ENCODE measurements around the gene IMMP2L. TPM values are rescaled to one million over a fixed set of nuclear protein-coding genes. Genes with fewer than 3 reads are reported as not detected.

The IMMP2L gene
- total and polyA plus RNA-seq, 2 of the 8 experiments (the other 6 are each of a cell fraction or from before 2014, with no cell fraction given): 2.3 to 10.1 TPM

DNA sequence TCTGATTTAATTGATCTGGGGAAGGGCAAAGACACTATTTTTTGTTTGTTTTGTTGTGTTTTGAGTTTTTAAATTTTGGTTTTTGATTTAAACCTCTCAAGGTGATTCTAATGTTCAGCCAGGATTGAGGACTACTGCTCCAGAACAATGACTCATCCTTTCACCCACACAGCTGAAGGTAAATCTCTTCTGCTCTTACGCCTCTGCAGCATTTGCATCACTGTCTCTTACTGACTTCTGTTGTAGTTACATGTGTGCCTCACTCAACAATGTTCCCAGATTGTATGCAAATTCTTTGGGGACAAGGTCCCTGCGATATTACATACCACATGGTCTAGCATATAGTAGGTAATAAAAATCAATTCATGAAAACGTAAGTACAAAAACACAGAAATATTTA is 938.9 kb downstream of the IMMP2L start:
- Histone ChIP-seq H3K4me3 (ENCODE audit: extremely low read depth in 1 of 4, insufficient read depth in 2 of 4, low read depth in 3 of 4, low read length in 4 of 4) (no peak overlapping the region), H2BK120ac (replicated peaks; ENCODE audit: low read depth, low read length) (no peak overlapping the region), H3K4me1 (replicated peaks in 1 of 4; ENCODE audit: control insufficient read depth in 3 of 4, insufficient read depth in 4 of 4, low read length in 3 of 4) (no peaks in the 10 kb centered on the region), H3K36me3 (ENCODE audit: control insufficient read depth in 2 of 4, insufficient read depth in 4 of 4, low read length in 3 of 4) (no peaks in the 10 kb centered on the region), H3K4me2 (ENCODE audit: insufficient read depth in 1 of 2, low read depth in 2 of 2, low read length in 2 of 2) (no peak overlapping the region), H2BK15ac (ENCODE audit: low read length) (no peak overlapping the region), H3K18ac (ENCODE audit: extremely low read depth, low read length) (no peak overlapping the region), H2BK5ac (ENCODE audit: low read depth, low read length) (no peak overlapping the region), H3K9me3 (ENCODE audit: insufficient read depth in 2 of 2, low read depth in 1 of 2, low read length in 1 of 2) (no peaks in the 10 kb centered on the region), H2BK20ac (ENCODE audit: low read length) (no peak overlapping the region), H2AFZ (ENCODE audit: low read length) (no peak overlapping the region), H2BK12ac (ENCODE audit: low read depth, low read length) (no peak overlapping the region), H3K4ac (replicated peaks; ENCODE audit: insufficient read length, low read depth, low read length) (no peak overlapping the region), H3K23ac (ENCODE audit: insufficient read length) (no peak overlapping the region), H3K27me3 (replicated peaks in 1 of 4; ENCODE audit: control insufficient read depth in 3 of 4, extremely low read depth in 1 of 4, insufficient read depth in 3 of 4, low read length in 3 of 4) (no peaks in the 10 kb centered on the region), H3K23me2 (ENCODE audit: low read depth, low read length) (no peaks in the 10 kb centered on the region), H2AK5ac (ENCODE audit: low read depth, low read length) (no peak overlapping the region), H4K5ac (ENCODE audit: insufficient read length, low read depth, low read length) (no peak overlapping the region), H4K8ac (ENCODE audit: extremely low read depth, insufficient read depth, low read length) (no peak overlapping the region), H4K91ac (replicated peaks; ENCODE audit: insufficient read length, low read length) (no peak overlapping the region), H3K14ac (ENCODE audit: insufficient read length) (no peak overlapping the region), H3K9ac (replicated peaks in 1 of 4; ENCODE audit: extremely low read depth in 1 of 4, low read depth in 3 of 4, low read length in 3 of 4) (no peak overlapping the region), H4K20me1 (replicated peaks in 1 of 2; ENCODE audit: control insufficient read depth in 1 of 2, insufficient read depth in 2 of 2, low read length in 2 of 2) (no peaks in the 10 kb centered on the region), H3K27ac (ENCODE audit: low read depth, low read length) (no peak overlapping the region), H3K56ac (replicated peaks; ENCODE audit: insufficient read length, low read depth, low read length) (no peak overlapping the region), H3K79me2 (ENCODE audit: control insufficient read depth in 1 of 2, insufficient read depth in 2 of 2, low read length in 2 of 2) (no peaks in the 10 kb centered on the region), H3K79me1 (ENCODE audit: low read depth, low read length) (no peaks in the 10 kb centered on the region)
- ChIA-PET POLR2A (ENCODE audit: partially characterized antibody) (no interaction called here), CTCF (ENCODE audit: partially characterized antibody) (no interaction called here)
- no peak for FAIRE-seq
- DNase-seq (ENCODE audit: low read depth in 1 of 2, low spot score in 2 of 2): no peak
- 86% methylated on average over 3 of the region's 3 CpGs; no CpG with 5 or more reads in 1 of the 2 experiments for WGBS, 2 experiments (ENCODE audit: extremely low coverage in 1 of 2, insufficient coverage in 1 of 2, insufficient read length in 1 of 2, insufficient replicate concordance in 2 of 2, low coverage in 1 of 2, low lambda C conversion rate in 2 of 2, missing lambda C conversion rate in 1 of 2)
- no peak for TF ChIP-seq MAX (IDR thresholded peaks at IDR 0.05)

Data from H1 (cell line).